HG03354 (cell line): ENCODE measurements around the gene PLTP.
A peak's percentile ranks its signal among the peaks of the same experiment; 100 is the strongest.
"Not testable (repeated sequence)": the region's sequence is repeated elsewhere in the genome, so short reads cannot be mapped to it uniquely, and the experiment has no call there.

Source experiments
- ATAC-seq: cut with Tn5 transposase; IDR thresholded peaks from one replicate; pipeline ENCODE4 v1.9.1; 2021; ENCODE audit warnings: mild to moderate bottlenecking; ENCODE audit not compliant: unreplicated experiment, poor library complexity, severe bottlenecking

PLTP gene

DNA sequence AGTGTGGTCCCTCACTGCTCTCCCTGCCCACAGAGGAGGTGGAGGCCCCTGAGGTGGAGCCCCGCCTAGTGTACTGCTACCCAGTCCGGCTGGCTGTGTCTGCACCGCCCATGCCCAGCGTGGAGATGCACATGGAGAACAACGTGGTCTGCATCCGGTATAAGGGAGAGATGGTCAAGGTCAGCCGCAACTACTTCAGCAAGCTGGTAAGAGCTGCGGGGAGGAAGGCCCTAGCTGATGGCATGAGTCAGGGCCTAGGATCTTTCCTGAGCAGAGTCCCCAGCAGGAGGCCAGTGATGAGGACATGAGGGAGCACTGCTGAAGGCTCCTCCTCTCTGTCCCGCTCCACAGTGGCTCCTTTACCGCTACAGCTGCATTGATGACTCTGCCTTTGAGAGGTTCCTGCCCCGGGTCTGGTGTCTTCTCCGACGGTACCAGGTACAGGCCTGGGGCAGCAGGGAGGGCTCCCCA, 33.8 kb upstream of the PLTP start:
- no peak for ATAC-seq

DNA sequence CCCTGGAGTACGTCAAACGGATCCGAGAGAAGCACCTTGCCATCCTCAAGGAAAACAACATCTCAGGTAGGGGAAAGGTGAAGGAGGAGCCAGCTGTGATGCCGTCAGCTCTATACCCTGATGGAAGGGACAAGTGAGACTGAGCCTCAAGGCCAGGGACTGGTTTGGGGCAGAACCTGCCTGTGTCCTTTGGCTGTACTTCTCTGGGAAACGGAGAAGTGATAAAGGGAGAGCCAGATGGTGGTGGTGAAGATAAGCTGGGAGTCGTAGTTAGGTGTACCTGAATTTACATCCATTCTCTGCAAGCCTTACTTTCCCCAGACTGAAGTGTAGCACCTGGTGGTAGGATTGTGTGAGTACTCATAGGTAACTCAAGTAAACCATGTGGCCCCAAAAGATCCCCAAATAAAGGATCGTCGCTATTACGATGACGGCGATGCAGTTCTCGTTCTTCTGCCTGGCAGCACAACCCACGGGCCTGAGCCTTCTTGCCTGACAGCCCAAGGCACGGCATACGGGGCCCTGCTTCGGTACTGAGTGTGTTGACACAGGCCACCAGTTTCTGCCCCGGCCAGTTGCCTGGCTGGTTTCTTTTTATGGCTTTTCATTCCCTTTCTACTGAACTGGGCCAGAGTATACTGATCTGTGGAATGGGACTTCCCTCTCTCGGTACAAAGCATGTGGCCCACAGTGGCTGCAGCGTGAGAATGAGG, 33.2 kb upstream of the PLTP start:
- ATAC-seq: no peak

DNA sequence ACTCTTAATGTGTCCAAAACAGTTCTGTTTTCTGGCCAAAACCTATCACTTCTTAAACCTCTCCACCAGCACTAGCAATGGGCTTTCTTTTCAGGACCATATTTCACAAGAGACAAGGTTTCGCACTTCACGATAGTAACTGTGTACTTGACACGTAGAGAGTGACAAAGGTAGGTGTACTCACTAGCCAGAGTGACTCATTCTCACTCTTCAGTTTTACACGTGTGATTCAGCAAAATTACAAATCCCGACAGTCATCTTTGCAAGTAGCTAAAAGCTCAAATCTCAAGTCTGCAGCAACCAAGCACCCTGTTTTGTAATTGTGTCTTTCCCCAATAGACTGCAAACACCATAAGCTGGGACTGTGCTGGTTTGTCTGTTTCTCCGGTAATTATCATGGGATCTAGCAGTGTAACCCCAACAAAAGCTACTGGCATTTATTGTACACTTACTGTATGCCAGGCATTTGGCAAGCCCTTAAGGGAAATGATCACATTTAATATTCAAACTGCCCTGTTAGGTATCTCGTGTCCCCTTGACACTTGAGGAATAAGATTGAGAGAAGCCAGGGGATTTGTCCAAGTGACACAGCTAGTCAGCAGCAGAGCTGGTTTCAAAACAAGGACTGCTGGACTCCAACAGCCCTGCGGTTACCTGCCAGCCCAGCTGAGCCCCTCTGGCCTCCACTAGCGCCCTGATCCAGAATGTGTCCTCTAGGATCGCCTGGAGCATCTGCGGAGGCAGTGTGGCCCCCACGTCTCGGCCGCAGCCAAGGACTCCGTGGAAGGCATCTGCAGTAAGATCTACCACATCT, 32.4 kb upstream of the PLTP start:
- no peak for ATAC-seq

DNA sequence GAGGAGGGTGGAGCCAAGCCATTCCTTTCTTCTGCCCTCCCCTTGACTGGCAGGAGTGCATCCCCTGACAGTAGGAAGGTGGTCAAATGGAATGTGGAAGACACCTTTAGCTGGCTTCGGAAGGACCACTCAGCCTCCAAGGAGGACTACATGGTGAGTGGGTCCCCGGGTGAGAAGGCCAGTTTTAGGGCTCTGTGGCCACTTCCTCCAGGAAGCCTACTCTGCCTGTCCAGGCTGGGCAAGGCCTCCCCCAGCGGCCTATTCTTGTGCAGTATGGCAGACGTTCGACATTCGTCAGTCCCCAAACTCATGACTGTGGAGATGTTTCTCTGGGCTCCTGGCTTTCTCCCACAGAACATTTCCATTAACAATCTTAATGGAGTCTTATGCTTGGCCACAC, 31.7 kb upstream of the PLTP start:
- ATAC-seq: no peak

DNA sequence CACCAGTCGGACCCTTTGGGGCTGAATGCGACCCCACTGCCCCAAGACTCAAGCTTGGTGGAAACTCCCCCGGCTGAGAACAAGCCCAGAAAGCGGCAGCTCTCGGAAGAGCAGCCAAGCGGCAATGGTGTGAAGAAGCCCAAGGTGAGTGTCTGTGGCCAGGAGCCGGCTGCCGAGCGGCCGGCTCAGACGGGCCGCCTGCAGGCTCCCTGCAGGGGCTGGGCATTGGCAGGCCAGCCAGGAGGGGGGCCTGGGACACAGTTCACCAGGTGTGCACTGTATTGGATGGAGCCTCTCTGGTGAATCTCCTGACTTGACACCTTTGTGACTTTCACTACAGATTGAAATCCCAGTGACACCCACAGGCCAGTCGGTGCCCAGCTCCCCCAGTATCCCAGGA, 28.5 kb upstream of the PLTP start:
- no peak for ATAC-seq

DNA sequence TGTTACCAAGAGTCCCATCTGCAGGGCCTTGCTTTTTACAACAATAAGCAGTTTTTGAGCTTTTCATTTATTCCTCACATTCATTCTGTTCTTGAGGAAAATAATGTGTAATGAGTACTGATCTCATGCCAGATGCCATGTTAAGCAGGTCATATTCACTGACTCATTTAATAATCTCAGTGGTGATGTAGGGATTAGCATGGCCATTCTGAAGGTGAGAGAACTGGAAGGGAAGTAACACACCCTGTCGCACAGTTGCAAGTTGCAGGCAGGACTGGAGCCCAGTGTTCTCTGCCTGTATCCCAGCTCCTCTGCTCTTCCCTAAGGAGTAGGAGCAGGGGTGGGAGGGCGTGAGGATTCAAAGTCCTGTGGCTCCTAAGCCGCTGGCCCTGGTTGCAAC, 28.1 kb upstream of the PLTP start:
- ATAC-seq: no peak

DNA sequence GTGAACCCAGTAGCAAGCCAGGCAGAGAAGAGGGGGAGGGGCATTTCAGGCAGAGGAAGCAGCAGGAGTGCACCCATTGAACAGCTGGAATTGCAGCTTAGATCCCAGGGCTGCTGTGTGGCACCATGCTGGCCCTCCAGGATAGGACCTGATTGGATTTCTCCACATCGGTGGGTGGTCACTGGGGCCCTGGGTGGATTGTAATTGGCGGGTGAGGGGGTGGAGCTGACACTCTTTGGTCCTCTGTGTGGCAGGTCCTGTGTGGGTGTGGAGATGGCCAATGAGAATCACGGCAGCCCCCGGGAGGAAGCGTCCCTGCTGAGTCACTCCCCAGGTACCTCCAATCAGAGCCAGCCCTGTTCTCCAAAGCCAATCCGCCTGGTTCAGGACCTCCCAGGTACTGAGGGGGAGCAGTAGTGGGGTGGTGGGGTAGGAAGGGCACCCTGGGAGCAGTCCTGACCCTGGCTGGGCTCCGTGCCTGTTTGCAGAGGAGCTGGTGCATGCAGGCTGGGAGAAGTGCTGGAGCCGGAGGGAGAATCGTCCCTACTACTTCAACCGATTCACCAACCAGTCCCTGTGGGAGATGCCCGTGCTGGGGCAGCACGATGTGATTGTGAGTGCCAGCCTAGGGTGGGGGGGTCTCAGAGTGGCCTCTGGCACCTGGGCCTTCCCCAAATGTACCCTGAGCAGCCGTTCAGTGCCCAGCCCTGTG, 26.9 kb upstream of the PLTP start:
- no peak for ATAC-seq

DNA sequence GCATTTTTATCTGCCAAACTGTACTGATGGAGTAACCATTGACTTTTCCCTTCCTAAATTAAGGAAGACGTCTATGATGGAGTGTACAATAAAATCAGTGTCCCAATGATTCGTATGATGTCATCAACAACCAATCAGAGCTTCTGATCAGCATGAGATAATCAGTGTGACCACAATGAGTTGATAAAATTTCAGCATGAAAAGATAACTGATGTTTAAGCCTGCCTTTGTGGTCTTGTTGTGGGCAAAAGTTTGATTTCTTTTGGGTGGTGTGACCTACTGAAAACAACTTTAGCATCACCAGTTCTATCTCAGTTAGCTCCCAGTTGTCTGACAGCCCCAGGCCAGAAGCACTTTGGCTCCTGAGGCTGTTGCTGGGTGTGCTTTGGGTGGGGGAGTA, 25.8 kb upstream of the PLTP start:
- ATAC-seq: no peak

DNA sequence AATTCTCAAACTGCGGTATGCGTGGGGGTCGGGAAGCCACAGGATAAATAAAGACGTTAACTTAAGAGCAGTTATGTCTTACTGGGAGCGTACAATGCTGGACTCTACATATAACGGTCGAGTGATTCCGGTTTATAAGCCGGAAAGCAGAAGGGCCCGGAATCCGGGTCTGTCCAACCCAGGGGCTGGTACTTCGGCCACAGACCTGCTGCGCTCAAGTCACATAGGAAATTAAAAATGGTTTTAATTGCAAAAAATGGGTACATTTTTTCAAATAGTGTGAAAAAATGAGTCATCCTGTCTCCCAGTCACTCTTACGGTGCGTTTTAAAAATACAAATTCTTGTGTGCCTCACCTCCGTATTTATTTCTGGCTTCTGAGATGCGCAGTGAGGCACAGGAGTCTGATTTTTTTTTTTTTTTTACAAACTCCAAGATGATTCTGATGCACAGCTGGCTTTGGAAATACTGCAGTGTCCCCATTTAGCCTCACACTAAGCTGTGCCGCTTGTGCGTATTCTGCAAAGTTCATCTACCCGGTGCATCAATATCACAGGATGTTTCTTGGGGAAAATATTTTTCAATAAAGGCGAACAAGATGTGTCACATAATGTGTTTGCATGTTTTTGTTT, 23.6 kb upstream of the PLTP start:
- peak; percentile 21 for ATAC-seq

DNA sequence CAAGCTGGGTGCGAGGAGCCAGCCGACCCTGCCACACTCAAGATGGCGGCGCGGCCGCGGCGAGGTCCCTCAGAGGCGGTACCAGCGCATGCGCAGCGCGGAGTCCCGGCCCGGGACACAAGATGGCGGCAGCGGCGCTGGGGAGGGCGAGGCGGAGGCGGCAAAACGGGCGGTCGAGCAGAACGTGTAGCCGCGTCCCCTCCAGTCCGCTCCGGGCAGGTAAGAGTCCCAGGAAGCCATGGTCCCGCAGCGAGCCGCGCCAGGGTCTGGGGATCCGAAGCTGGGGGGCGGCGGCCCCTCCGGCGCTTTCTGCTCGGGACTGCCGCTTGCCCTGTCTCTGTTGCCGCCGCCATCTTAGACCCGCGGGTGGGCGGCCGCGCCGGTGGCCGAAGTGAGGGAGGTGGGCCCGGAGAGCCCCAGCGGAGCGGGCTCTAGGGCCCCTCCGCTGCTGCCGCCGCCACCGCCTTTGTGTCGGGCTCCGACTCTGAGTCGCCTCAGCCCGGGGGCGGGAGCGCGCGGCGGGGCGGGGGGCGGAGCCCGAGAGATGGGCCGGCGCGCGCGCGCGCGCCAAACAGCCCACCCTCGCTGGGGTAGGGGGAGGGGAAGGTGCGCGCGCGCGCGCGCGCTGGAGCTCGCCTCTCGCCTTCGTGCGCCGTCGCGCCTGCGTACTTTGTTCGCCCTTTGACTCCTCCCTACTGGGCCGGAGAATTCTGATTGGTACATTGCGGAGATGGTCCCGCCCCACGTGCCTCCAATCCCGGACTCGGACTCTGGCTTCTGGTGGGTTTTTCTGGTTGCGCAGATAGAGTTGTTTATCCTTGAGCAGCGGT, 22.8 kb upstream of the PLTP start, which contains the start of gene PCIF1:
Gene PCIF1, plus strand, starts transcription at position 98 of the 830 bp plus-strand sequence. CDS start 4,317 bp downstream, outside the sequence.
- ATAC-seq: peak; percentile 78

DNA sequence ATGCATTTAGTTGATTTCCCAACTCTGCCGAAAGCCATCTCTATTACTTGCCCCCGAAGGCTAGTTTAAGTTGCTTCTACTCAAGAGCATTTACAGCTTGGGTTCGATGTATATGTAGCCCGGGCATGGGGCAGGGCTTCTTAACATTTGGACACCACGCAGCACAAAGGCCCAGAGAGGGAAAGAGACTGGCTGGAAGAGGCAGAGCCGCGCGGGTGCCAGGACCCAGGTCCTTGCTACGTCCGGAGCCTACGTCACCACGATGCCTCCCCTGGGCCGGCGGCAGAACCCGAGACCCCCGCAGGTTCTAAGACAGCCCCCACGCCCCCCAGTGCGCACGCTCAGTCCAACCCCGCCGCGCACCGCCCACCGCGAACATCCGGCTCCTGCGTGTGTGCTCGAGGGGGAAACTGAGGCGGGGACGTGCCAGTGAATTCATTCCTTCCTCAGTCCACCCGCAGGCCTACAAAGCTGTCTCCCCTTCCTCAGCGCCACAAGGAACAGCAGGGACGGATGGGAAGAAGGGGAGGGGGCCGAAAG, 22.2 kb upstream of the PLTP start:
- ATAC-seq: peak; percentile 24

DNA sequence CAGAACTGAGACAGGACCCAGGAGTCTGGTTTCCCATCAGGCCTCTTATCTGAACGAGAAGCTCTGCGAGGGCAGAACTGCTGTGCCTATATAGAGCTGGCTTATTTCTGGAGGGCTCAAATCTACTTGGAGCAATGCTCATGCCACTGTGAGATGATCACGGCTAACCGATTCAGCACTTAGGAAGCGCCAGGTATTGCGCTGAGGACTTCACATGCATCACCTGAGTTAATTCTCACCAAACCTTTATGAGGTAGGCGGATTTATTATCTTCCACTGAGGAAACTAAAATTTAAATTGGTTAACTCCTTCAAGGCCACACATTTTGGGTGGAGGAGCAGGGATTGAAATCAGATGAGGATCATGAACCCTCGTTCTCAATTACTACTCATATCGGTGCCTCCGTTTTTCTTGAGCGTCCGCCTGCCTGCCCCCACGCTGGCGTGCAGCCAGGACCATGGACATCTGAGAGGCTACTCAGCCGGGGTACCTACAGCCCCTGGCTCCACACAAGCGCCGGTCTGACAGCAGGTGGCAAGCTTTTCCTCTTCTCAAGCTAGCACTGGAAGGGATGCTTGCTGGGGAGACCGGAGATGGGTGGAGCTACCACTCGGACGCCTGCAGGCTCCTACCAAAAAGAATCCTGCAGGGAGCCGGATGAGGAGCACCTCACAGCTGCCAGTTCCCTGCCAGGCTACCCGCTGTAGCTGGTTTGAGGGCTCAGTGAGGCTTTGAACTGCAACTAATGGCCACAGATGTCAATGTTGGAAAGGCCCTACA, 21.5 kb upstream of the PLTP start:
- no peak for ATAC-seq

DNA sequence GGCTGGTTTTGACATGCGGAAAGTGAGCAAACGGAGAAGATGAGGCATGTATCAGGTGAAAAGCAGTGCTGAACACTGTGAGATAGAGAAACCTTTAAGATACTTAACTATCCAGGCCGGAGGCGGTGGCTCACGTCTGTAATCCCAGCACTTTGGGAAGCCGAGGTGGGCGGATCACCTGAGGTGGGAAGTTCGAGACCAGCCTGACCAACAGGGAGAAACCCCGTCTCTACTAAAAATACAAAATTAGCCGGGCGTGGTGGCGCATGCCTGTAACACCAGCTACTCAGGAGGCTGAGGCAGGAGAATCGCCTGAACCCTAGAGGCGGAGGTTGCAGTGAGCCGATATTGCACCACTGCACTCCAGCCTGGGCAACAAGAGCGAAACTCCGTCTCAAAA, 19.7 kb upstream of the PLTP start:
- not testable (repeated sequence) for ATAC-seq

DNA sequence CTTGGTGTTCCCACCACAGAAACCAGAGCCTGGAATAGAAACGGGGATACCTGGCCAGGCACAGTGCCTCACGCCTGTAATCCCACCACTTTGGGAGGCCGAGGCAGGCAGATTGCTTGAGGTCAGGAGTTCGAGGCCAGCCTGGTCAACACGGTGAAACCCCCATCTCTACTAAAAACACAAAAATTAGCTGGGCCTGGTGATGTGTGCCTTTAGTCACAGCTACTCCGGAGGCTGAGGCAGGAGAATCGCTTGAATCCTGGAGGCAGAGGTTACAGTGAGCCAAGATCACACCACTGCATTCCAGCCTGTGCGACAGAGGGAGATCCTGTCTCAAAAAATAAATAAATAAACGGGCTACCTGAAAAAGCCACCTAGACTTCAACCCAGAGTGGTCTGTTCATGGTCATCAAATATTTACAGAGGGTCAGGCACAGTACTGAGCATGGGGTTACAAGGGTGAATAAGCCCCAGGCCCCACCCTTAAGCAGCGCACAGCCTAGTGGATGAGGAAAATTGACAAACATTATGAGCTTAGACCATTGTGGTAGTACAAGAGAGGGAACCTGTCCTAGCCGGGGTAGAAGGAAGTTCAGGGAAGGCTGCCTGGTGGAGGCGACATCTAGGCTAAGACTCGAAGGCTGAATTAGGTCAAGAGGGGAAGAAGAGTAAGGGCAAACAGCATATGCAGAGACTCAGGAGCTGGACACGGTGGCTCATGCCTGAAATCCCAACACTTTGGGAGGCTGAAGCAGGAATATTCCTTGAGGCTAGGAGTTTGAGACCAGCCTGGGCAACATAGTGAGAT, 15.3 kb upstream of the PLTP start:
- no peak for ATAC-seq

DNA sequence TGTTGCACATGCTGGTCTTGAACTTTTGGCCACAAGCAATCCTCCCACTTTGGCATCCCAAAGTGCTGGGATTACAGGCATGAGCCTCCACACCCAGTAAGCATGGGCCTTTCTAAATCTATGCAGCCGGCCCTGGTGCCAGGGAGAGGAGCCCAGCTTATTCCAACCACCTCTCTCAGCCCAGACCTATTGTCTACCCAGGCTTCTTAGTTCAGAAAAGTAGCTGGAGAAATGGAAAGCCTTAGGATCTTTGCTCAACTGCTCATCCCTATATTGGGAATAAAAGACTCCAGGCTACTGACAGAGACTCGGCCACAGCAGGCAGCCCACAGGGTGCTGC, 14.7 kb upstream of the PLTP start:
- no peak for ATAC-seq

DNA sequence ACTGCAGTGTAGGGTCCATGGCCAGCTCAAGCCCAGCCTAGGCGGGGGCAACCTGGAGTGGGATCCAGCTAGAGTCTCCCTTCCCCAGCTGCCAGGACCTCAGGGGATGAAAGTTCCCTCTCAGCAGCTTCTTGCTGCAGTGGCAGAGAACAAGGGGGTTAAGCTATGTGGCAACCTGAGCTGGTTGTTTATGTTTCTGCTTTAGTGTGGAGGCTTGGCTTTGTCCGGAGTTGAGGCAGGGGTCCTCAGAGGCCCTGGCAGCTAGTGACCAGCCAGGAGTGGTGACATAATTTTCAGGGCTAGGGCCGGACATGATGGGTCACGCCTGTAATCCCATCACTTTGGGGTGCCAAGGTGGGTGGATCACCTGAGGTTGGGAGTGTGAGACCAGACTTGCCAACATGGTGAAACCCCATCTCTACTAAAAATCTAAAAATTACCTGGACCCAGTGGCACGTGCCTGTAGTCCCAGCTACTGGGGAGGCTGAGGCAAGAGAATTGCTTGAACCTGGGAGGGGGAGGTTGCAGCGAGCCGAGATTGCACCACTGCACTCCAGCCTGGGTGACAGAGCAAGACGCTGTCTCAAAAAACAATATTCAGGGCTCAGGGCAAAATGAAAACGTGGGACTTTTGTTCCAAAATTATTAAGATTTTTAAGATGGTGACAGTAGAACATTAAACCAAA, 14.0 kb upstream of the PLTP start:
- no peak for ATAC-seq
